ENCODE results near the gene CFAP210. TPM values are rescaled to one million over a fixed set of nuclear protein-coding genes. Genes with fewer than 3 reads are reported as not detected.

CFAP210 gene
- total and polyA plus RNA-seq, 9 of the 15 experiments (the other 6 are each of a cell fraction or from before 2014, with no cell fraction given) = 0.75 to 3.6 (median 1.3) TPM

DNA sequence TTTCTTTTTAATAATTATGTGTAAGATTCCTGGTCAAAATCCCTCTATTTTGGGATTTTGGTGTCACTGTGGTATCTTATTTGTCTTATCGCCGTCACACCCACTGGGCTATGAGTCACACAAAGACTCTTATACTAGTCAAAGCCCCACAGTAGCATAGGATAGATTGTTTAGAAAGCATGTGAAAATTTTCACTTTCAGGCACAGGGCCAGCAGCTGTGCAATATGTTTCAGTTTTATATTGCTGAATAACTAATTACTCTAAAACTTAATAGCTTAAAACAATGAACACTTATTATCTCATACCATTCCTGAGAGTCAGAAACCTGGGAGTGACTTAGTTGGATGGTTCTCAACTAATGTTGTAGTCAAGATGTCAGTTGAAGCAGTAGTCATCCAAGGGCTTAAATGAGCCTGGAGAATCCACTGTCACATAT lies 24.0 kb downstream of the CFAP210 start (continued):
- TF ChIP-seq CHD7 (IDR thresholded peaks at IDR 0.05; ENCODE audit: low read depth, low read length) (no peak), GATAD2B (IDR thresholded peaks at IDR 0.05; ENCODE audit: borderline replicate concordance) (peak; percentile 34; the same call in 1 of the 2 replicates), SFPQ (IDR thresholded peaks at IDR 0.05; ENCODE audit: low read depth, low read length) (no peak), PHF21A (IDR thresholded peaks at IDR 0.05; ENCODE audit: borderline replicate concordance, low read depth) (no peak), TCF7L2 (IDR thresholded peaks at IDR 0.05; ENCODE audit: low read depth, low read length) (no peak), DACH1 (IDR thresholded peaks at IDR 0.05; ENCODE audit: partially characterized antibody) (peak; percentile 60), SMARCA4 (IDR thresholded peaks at IDR 0.05) (peak; percentile 97), HOXB6 (CRISPR knock-in tag; IDR thresholded peaks at IDR 0.05; ENCODE audit: borderline replicate concordance) (no peak)
- TF ChIP-seq, protein P1, sequence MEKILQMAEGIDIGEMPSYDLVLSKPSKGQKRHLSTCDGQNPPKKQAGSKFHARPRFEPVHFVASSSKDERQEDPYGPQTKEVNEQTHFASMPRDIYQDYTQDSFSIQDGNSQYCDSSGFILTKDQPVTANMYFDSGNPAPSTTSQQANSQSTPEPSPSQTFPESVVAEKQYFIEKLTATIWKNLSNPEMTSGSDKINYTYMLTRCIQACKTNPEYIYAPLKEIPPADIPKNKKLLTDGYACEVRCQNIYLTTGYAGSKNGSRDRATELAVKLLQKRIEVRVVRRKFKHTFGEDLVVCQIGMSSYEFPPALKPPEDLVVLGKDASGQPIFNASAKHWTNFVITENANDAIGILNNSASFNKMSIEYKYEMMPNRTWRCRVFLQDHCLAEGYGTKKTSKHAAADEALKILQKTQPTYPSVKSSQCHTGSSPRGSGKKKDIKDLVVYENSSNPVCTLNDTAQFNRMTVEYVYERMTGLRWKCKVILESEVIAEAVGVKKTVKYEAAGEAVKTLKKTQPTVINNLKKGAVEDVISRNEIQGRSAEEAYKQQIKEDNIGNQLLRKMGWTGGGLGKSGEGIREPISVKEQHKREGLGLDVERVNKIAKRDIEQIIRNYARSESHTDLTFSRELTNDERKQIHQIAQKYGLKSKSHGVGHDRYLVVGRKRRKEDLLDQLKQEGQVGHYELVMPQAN (IDR thresholded peaks at IDR 0.05; ENCODE audit: borderline replicate concordance) = no peak
- TF ChIP-seq, protein P2, sequence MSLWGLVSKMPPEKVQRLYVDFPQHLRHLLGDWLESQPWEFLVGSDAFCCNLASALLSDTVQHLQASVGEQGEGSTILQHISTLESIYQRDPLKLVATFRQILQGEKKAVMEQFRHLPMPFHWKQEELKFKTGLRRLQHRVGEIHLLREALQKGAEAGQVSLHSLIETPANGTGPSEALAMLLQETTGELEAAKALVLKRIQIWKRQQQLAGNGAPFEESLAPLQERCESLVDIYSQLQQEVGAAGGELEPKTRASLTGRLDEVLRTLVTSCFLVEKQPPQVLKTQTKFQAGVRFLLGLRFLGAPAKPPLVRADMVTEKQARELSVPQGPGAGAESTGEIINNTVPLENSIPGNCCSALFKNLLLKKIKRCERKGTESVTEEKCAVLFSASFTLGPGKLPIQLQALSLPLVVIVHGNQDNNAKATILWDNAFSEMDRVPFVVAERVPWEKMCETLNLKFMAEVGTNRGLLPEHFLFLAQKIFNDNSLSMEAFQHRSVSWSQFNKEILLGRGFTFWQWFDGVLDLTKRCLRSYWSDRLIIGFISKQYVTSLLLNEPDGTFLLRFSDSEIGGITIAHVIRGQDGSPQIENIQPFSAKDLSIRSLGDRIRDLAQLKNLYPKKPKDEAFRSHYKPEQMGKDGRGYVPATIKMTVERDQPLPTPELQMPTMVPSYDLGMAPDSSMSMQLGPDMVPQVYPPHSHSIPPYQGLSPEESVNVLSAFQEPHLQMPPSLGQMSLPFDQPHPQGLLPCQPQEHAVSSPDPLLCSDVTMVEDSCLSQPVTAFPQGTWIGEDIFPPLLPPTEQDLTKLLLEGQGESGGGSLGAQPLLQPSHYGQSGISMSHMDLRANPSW (CRISPR knock-in tag; IDR thresholded peaks at IDR 0.05) = no peak
